Epidermal melanocyte (primary cell): Measurements from ENCODE around the gene PRLR.
"Not testable (repeated sequence)": the region's sequence is repeated elsewhere in the genome, so short reads cannot be mapped to it uniquely, and the experiment has no call there.

Source experiments
- DNase-seq: peaks from one replicate; pipeline ENCODE4 v3.0.0; 2011; ENCODE audit warnings: low spot score; ENCODE audit not compliant: insufficient read length

Gene PRLR

GRCh38 chr5:35230038-35230611 is at the start of gene PRLR:
Gene PRLR (minus strand): TSS chr5:35230487. CDS start chr5:35089620, 140,867 bp downstream.
- DNase-seq = no peak

- DNase-seq = no peak
Measured at GRCh38 chr5:35274839-35275509, 44.7 kb upstream of the PRLR start.

GRCh38 chr5:35269006-35269405 is 38.7 kb upstream of the PRLR start:
- no peak for DNase-seq

GRCh38 chr5:35266276-35266675 is 36.0 kb upstream of the PRLR start:
- no peak for DNase-seq

GRCh38 chr5:35264509-35264908 is 34.2 kb upstream of the PRLR start:
- no peak for DNase-seq

- DNase-seq = no peak
Measured at GRCh38 chr5:35263266-35263877, 33.1 kb upstream of the PRLR start.

- no peak for DNase-seq
Measured at GRCh38 chr5:35253582-35253981, 23.3 kb upstream of the PRLR start.

- DNase-seq = no peak
Measured at GRCh38 chr5:35252963-35253362, 22.7 kb upstream of the PRLR start.

- DNase-seq = no peak
Measured at GRCh38 chr5:35248843-35249780, 18.8 kb upstream of the PRLR start.

- DNase-seq = no peak
Measured at GRCh38 chr5:35247648-35248034, 17.4 kb upstream of the PRLR start.

- no peak for DNase-seq
Measured at GRCh38 chr5:35246900-35247647, 16.8 kb upstream of the PRLR start.

- DNase-seq = no peak
Measured at GRCh38 chr5:35246411-35246810, 16.1 kb upstream of the PRLR start.

GRCh38 chr5:35245371-35245770 is 15.1 kb upstream of the PRLR start:
- DNase-seq = not testable (repeated sequence)

- DNase-seq = no peak
Measured at GRCh38 chr5:35244171-35244570, 13.9 kb upstream of the PRLR start.

GRCh38 chr5:35242702-35243258 is 12.5 kb upstream of the PRLR start:
- DNase-seq = no peak

- DNase-seq = no peak
Measured at GRCh38 chr5:35240892-35241291, 10.6 kb upstream of the PRLR start.

GRCh38 chr5:35239911-35240610 is 9.8 kb upstream of the PRLR start:
- no peak for DNase-seq

GRCh38 chr5:35239476-35239875 is 9.2 kb upstream of the PRLR start:
- no peak for DNase-seq

- no peak for DNase-seq
Measured at GRCh38 chr5:35237580-35238376, 7.5 kb upstream of the PRLR start.
